Measurements from ENCODE around the gene UBE2I. TPM values are rescaled to one million over a fixed set of nuclear protein-coding genes. Genes with fewer than 3 reads are reported as not detected.

Gene UBE2I
- total and polyA plus RNA-seq, 4 donors, result 19.4 to 23.9 (median 22.5) TPM

DNA sequence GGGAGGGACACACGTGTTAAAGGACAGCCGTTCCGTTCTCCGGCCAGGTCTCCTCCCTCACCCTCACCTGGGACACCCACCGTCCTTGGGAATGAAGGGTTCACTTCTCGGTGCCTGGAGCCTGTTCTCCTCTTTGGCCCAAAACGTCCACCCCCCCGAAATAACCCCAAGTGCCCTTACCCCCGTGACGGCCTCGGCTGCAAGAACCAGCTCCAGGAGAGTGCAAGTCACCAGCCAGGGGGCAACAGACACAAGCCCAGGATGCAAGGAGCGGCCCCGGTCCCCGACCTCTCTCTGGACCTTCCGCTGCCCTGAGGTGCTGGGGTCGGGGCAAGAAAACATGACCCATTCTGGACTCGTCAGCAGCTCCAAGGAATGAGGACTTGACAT, 20.0 kb upstream of the UBE2I start:
- WGBS, result 20% methylated on average over 17 of the region's 17 CpGs
- TF ChIP-seq EGR1 (IDR thresholded peaks at IDR 0.05; ENCODE audit: low read depth in 2 of 2), result no peak
- no peak for TF ChIP-seq JUND (IDR thresholded peaks at IDR 0.05)
- TF ChIP-seq GABPA (IDR thresholded peaks at IDR 0.05 in 1 of 2, conservative IDR thresholded peaks at IDR 0.05 in 1 of 2), result no peak
- TF ChIP-seq, protein P1, sequence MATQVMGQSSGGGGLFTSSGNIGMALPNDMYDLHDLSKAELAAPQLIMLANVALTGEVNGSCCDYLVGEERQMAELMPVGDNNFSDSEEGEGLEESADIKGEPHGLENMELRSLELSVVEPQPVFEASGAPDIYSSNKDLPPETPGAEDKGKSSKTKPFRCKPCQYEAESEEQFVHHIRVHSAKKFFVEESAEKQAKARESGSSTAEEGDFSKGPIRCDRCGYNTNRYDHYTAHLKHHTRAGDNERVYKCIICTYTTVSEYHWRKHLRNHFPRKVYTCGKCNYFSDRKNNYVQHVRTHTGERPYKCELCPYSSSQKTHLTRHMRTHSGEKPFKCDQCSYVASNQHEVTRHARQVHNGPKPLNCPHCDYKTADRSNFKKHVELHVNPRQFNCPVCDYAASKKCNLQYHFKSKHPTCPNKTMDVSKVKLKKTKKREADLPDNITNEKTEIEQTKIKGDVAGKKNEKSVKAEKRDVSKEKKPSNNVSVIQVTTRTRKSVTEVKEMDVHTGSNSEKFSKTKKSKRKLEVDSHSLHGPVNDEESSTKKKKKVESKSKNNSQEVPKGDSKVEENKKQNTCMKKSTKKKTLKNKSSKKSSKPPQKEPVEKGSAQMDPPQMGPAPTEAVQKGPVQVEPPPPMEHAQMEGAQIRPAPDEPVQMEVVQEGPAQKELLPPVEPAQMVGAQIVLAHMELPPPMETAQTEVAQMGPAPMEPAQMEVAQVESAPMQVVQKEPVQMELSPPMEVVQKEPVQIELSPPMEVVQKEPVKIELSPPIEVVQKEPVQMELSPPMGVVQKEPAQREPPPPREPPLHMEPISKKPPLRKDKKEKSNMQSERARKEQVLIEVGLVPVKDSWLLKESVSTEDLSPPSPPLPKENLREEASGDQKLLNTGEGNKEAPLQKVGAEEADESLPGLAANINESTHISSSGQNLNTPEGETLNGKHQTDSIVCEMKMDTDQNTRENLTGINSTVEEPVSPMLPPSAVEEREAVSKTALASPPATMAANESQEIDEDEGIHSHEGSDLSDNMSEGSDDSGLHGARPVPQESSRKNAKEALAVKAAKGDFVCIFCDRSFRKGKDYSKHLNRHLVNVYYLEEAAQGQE (IDR thresholded peaks at IDR 0.05), result no peak
- TF ChIP-seq, protein P2, sequence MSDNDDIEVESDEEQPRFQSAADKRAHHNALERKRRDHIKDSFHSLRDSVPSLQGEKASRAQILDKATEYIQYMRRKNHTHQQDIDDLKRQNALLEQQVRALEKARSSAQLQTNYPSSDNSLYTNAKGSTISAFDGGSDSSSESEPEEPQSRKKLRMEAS (IDR thresholded peaks at IDR 0.05), result no peak
- TF ChIP-seq, protein P3, sequence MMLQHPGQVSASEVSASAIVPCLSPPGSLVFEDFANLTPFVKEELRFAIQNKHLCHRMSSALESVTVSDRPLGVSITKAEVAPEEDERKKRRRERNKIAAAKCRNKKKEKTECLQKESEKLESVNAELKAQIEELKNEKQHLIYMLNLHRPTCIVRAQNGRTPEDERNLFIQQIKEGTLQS (IDR thresholded peaks at IDR 0.05), result no peak
- TF ChIP-seq NR2F2 (IDR thresholded peaks at IDR 0.05), result no peak
- no peak for TF ChIP-seq RXRA (IDR thresholded peaks at IDR 0.05)
- TF ChIP-seq, protein P4, sequence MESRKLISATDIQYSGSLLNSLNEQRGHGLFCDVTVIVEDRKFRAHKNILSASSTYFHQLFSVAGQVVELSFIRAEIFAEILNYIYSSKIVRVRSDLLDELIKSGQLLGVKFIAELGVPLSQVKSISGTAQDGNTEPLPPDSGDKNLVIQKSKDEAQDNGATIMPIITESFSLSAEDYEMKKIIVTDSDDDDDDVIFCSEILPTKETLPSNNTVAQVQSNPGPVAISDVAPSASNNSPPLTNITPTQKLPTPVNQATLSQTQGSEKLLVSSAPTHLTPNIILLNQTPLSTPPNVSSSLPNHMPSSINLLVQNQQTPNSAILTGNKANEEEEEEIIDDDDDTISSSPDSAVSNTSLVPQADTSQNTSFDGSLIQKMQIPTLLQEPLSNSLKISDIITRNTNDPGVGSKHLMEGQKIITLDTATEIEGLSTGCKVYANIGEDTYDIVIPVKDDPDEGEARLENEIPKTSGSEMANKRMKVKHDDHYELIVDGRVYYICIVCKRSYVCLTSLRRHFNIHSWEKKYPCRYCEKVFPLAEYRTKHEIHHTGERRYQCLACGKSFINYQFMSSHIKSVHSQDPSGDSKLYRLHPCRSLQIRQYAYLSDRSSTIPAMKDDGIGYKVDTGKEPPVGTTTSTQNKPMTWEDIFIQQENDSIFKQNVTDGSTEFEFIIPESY (IDR thresholded peaks at IDR 0.05), result no peak
- no peak for TF ChIP-seq RAD21 (IDR thresholded peaks at IDR 0.05)
- no peak for TF ChIP-seq HNF4A (conservative IDR thresholded peaks at IDR 0.05)
- TF ChIP-seq, protein P5, sequence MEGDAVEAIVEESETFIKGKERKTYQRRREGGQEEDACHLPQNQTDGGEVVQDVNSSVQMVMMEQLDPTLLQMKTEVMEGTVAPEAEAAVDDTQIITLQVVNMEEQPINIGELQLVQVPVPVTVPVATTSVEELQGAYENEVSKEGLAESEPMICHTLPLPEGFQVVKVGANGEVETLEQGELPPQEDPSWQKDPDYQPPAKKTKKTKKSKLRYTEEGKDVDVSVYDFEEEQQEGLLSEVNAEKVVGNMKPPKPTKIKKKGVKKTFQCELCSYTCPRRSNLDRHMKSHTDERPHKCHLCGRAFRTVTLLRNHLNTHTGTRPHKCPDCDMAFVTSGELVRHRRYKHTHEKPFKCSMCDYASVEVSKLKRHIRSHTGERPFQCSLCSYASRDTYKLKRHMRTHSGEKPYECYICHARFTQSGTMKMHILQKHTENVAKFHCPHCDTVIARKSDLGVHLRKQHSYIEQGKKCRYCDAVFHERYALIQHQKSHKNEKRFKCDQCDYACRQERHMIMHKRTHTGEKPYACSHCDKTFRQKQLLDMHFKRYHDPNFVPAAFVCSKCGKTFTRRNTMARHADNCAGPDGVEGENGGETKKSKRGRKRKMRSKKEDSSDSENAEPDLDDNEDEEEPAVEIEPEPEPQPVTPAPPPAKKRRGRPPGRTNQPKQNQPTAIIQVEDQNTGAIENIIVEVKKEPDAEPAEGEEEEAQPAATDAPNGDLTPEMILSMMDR (IDR thresholded peaks at IDR 0.05; ENCODE audit: low read depth, low read length, missing input control), result no peak
- TF ChIP-seq SP1 (IDR thresholded peaks at IDR 0.05), result no peak
- no peak for TF ChIP-seq FOXA2 (IDR thresholded peaks at IDR 0.05)

DNA sequence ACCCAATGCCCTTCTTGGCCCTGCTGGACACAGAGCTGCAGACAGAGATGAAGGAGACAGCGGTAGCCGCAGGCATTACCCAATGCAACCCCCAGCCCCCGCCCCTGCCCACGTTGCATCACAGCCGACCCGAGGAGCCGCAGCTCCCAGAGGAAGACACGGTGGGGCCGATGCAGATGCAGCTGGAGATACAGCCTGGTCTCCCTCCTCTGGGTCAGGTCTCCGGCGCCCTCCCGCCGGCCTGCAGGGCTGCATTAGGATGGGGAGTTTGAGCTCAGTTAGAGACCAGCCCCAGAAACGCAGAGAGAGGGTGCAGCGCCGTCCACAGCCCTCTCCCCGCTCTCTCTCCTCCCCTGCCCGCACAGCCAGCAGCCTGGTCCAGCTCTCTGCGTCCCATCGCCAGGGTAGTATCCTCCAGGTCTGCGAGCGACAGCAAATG, 19.4 kb upstream of the UBE2I start:
- Histone ChIP-seq H3K4me1 (ENCODE audit: control insufficient read depth in 4 of 4, insufficient read depth in 4 of 4, low read length in 3 of 4) (peaks cover 9 to 25% (median 15%) of the 10 kb centered on the region in 4 donors), H3K36me3 (ENCODE audit: control insufficient read depth in 4 of 4, insufficient read depth in 3 of 4, low read depth in 1 of 4, low read length in 3 of 4) (no peaks in the 10 kb centered on the region), H3K27ac (ENCODE audit: low read depth in 1 of 2, low read length in 2 of 2) (no peak overlapping the region), H3K9ac (ENCODE audit: low read depth in 1 of 2, low read length in 2 of 2) (no peak overlapping the region), H3K4me3 (ENCODE audit: low read depth in 1 of 3, low read length in 3 of 3) (no peak overlapping the region), H3K27me3 (ENCODE audit: control insufficient read depth in 4 of 4, insufficient read depth in 4 of 4, low read length in 3 of 4) (no peaks in the 10 kb centered on the region), H3K9me3 (ENCODE audit: control insufficient read depth in 4 of 4, low read length in 3 of 4) (no peaks in the 10 kb centered on the region)
- no peak for DNase-seq (ENCODE audit: low spot score)
- WGBS, result 51% methylated on average over 22 of the region's 22 CpGs
- TF ChIP-seq FOXA2 (IDR thresholded peaks at IDR 0.05) (no peak), TAF1 (conservative IDR thresholded peaks at IDR 0.05) (no peak), FOXA1 (IDR thresholded peaks at IDR 0.05) (no peak), EGR1 (IDR thresholded peaks at IDR 0.05; ENCODE audit: low read depth in 2 of 2) (no peak), JUND (IDR thresholded peaks at IDR 0.05) (no peak), RAD21 (IDR thresholded peaks at IDR 0.05) (no peak), NR2F2 (IDR thresholded peaks at IDR 0.05) (no peak), HNF4A (conservative IDR thresholded peaks at IDR 0.05) (no peak)
- TF ChIP-seq, protein P5 (IDR thresholded peaks at IDR 0.05; ENCODE audit: low read depth, low read length, missing input control), result no peak
- TF ChIP-seq, protein P3 (IDR thresholded peaks at IDR 0.05), result no peak
- TF ChIP-seq, protein P1 (IDR thresholded peaks at IDR 0.05), result no peak
- TF ChIP-seq, protein P2 (IDR thresholded peaks at IDR 0.05), result no peak

More for the DNA sequence above, 20.0 kb upstream of the UBE2I start:
- Histone ChIP-seq H3K27me3 (ENCODE audit: control insufficient read depth in 4 of 4, insufficient read depth in 4 of 4, low read length in 3 of 4) (no peaks in the 10 kb centered on the region), H3K4me3 (ENCODE audit: low read depth in 1 of 3, low read length in 3 of 3) (no peak overlapping the region), H3K27ac (ENCODE audit: low read depth in 1 of 2, low read length in 2 of 2) (no peak overlapping the region), H3K9ac (ENCODE audit: low read depth in 1 of 2, low read length in 2 of 2) (no peak overlapping the region), H3K9me3 (ENCODE audit: control insufficient read depth in 4 of 4, low read length in 3 of 4) (no peaks in the 10 kb centered on the region), H3K4me1 (ENCODE audit: control insufficient read depth in 4 of 4, insufficient read depth in 4 of 4, low read length in 3 of 4) (peaks cover 9 to 25% (median 15%) of the 10 kb centered on the region in 4 donors), H3K36me3 (ENCODE audit: control insufficient read depth in 4 of 4, insufficient read depth in 3 of 4, low read depth in 1 of 4, low read length in 3 of 4) (no peaks in the 10 kb centered on the region)
- DNase-seq (ENCODE audit: low spot score), result no peak
